CD14-positive monocyte (primary cell): Measurements from ENCODE around the gene CALR. TPM values are rescaled to one million over a fixed set of nuclear protein-coding genes. Genes with fewer than 3 reads are reported as not detected.
"Not testable (repeated sequence)": the region's sequence is repeated elsewhere in the genome, so short reads cannot be mapped to it uniquely, and the experiment has no call there.

Experiments
- DNase-seq, 3 donors: peaks; one replicate each; pipeline ENCODE4 v3.0.0-alpha.2; 2011 to 2022
- H2AFZ ChIP-seq: 2 replicates; pipeline ENCODE4 v1.6.0; 2012; ENCODE audit warnings: mild to moderate bottlenecking, low read depth, low read length, inconsistent platforms; ENCODE audit not compliant: insufficient read depth, poor library complexity, severe bottlenecking
- H3K27ac ChIP-seq, 2 donors: 1 replicate in 1 of 2; 2 replicates in 1 of 2; pipeline ENCODE4 v1.5.1; 2012 to 2013; ENCODE audit warnings: low read length in 2 of 2, control low read depth in 1 of 2, inconsistent platforms in 1 of 2, low read depth in 1 of 2, mild to moderate bottlenecking in 1 of 2
- H3K27me3 ChIP-seq, 2 donors: one replicate each; pipeline versions ENCODE4 v1.6.0 to v1.6.1; 2011 to 2013; ENCODE audit warnings: low read length in 2 of 2; ENCODE audit not compliant: control insufficient read depth in 2 of 2, insufficient read depth in 2 of 2
- H3K36me3 ChIP-seq, 2 donors: replicated peaks in 1 of 2; 1 replicate in 1 of 2; 2 replicates in 1 of 2; pipeline versions ENCODE4 v1.5.1 to v1.6.1; 2012 to 2013; ENCODE audit warnings: low read length in 2 of 2, control low read depth in 1 of 2, inconsistent platforms in 1 of 2, mild to moderate bottlenecking in 1 of 2; ENCODE audit not compliant: insufficient read depth in 2 of 2, control insufficient read depth in 1 of 2
- H3K4me1 ChIP-seq, 2 donors: 1 replicate in 1 of 2; 2 replicates in 1 of 2; pipeline versions ENCODE4 v1.5.1 to v1.6.1; 2012 to 2013; ENCODE audit warnings: low read length in 2 of 2, control low read depth in 1 of 2, inconsistent platforms in 1 of 2, mild to moderate bottlenecking in 1 of 2, moderate library complexity in 1 of 2; ENCODE audit not compliant: insufficient read depth in 2 of 2, control insufficient read depth in 1 of 2
- H3K4me2 ChIP-seq: replicated peaks from 2 replicates; pipeline ENCODE3; 2012; ENCODE audit warnings: low read length, moderate library complexity, mild to moderate bottlenecking; ENCODE audit not compliant: poor library complexity, severe bottlenecking; ENCODE audit errors: extremely low read depth
- H3K4me3 ChIP-seq, 3 experiments: fragments of 200-600 bp in 1 of 3; sonication (generic) in 1 of 3; replicated peaks in 1 of 3; 1 replicate in 2 of 3; 2 replicates in 1 of 3; pipeline ENCODE4 v1.5.1; 2011 to 2013; ENCODE audit warnings: low read length in 3 of 3, mild to moderate bottlenecking in 3 of 3, control low read depth in 2 of 3, low read depth in 2 of 3, inconsistent platforms in 1 of 3, moderate library complexity in 1 of 3
- H3K79me2 ChIP-seq: 2 replicates; pipeline ENCODE4 v1.6.0; 2012; ENCODE audit warnings: mild to moderate bottlenecking, control low read depth, inconsistent platforms, low read length, moderate library complexity; ENCODE audit not compliant: insufficient read depth
- H3K9ac ChIP-seq: 2 replicates; pipeline ENCODE4 v1.6.0; 2017; ENCODE audit warnings: low read length, mild to moderate bottlenecking; ENCODE audit not compliant: insufficient read depth, poor library complexity, severe bottlenecking
- H3K9me3 ChIP-seq, 2 donors: replicated peaks in 1 of 2; 1 replicate in 1 of 2; 2 replicates in 1 of 2; pipeline versions ENCODE4 v1.5.1 to v1.6.1; 2012 to 2013; ENCODE audit warnings: low read length in 2 of 2, control low read depth in 1 of 2; ENCODE audit not compliant: control insufficient read depth in 1 of 2, insufficient read depth in 1 of 2
- H4K20me1 ChIP-seq: 2 replicates; pipeline ENCODE4 v1.6.0; 2012; ENCODE audit warnings: mild to moderate bottlenecking, low read length, control low read depth, moderate library complexity; ENCODE audit not compliant: insufficient read depth
- H3K27ac Mint-ChIP-seq, 7 donors: one replicate each; pipeline ENCODE4 v1.8.0; 2020; ENCODE audit warnings: mild to moderate bottlenecking in 7 of 7, mixed read lengths in 7 of 7, moderate library complexity in 6 of 7, inconsistent platforms in 2 of 7
- H3K27me3 Mint-ChIP-seq, 3 donors: one replicate each; pipeline ENCODE4 v1.8.0; 2021 to 2022; ENCODE audit warnings: low read depth in 3 of 3, mild to moderate bottlenecking in 3 of 3, mixed read lengths in 3 of 3, moderate library complexity in 3 of 3, inconsistent platforms in 1 of 3
- H3K36me3 Mint-ChIP-seq, 2 donors: one replicate each; pipeline ENCODE4 v1.8.0; 2020; ENCODE audit warnings: mixed read lengths in 2 of 2, inconsistent platforms in 1 of 2, mild to moderate bottlenecking in 1 of 2
- H3K4me1 Mint-ChIP-seq: one replicate; pipeline ENCODE4 v1.8.0; 2020; ENCODE audit warnings: mild to moderate bottlenecking, mixed read lengths
- H3K4me3 Mint-ChIP-seq, 2 donors: one replicate each; pipeline ENCODE4 v1.8.0; 2020; ENCODE audit warnings: mild to moderate bottlenecking in 2 of 2, mixed read lengths in 2 of 2, moderate library complexity in 1 of 2
- H3K9me3 Mint-ChIP-seq, 7 donors: one replicate each; pipeline ENCODE4 v1.8.0; 2020 to 2022; ENCODE audit warnings: mixed read lengths in 7 of 7, mild to moderate bottlenecking in 6 of 7, moderate library complexity in 6 of 7, inconsistent platforms in 2 of 7
- CTCF ChIP-seq: fragments of 200-600 bp; IDR thresholded peaks from one replicate; pipeline ENCODE4 v1.8.0; 2022; ENCODE audit warnings: antibody characterized with exemption, mild to moderate bottlenecking
- WGBS: methylation state at CpG from one replicate; pipeline ENCODE4 v1.1.5; 2013; ENCODE audit warnings: missing lambda C conversion rate; ENCODE audit not compliant: insufficient coverage; 5-methylcytosine and 5-hydroxymethylcytosine counted together
- intact Hi-C, 2 donors: fragments of 100-400 bp; cut with micrococcal nuclease; formaldehyde crosslinking; loops; one replicate each; pipeline versions ENCODE4 v1.15.0 to v1.15.1; 2023
- polyA plus RNA-seq, 3 donors: library from polyadenylated mRNA; depleted of rRNA in 1 of 3; unstranded in 2 of 3; stranded (reverse) in 1 of 3; fragments of 300-500 nt in 2 of 3; fragments of >200 nt in 1 of 3; fragmentation: Illumina TruSeq in 2 of 3; gene quantifications; 1 replicate in 2 of 3; 2 replicates in 1 of 3; pipeline ENCODE4 v1.2.3, GENCODE V29; 2012 to 2021

The CALR gene
- polyA plus RNA-seq, 3 donors: 109 to 441 (median 133) TPM

GRCh38 chr19:12975221-12975741 lies 36.9 kb downstream of the CALR start:
- Mint-ChIP-seq H3K4me3 (no peak overlapping the region), H3K4me1 (peaks cover 2% of the 10 kb centered on the region), H3K27me3 (peaks cover 2 to 10% (median 7%) of the 10 kb centered on the region in 3 donors), H3K27ac (no peak overlapping the region), H3K36me3 (no peaks in the 10 kb centered on the region), H3K9me3 (no peaks in the 10 kb centered on the region)
- Histone ChIP-seq H3K36me3 (no peaks in the 10 kb centered on the region), H3K4me3 (no peak overlapping the region), H3K9me3 (no peaks in the 10 kb centered on the region), H2AFZ (no peak overlapping the region), H3K4me2 (no peak overlapping the region), H4K20me1 (no peaks in the 10 kb centered on the region), H3K27ac (no peak overlapping the region), H3K27me3 (peaks cover 0 to 2% of the 10 kb centered on the region in 2 donors), H3K4me1 (no peaks in the 10 kb centered on the region), H3K79me2 (no peaks in the 10 kb centered on the region), H3K9ac (no peak overlapping the region)
- WGBS: 71% methylated on average over 10 of the region's 17 CpGs
- DNase-seq: no peak
- TF ChIP-seq CTCF: no peak
- intact Hi-C loops: loop anchor here in 1 of 2 donors (10.0 kb wide), 1 partner anchor 290 kb away; no protein-coding TSS in a partner anchor

GRCh38 chr19:12976109-12976508 lies 37.7 kb downstream of the CALR start:
- H3K4me3 Mint-ChIP-seq, H3K9ac ChIP-seq, DNase-seq, H3K4me2 ChIP-seq, H3K79me2 ChIP-seq, H3K27me3 ChIP-seq, H3K36me3 ChIP-seq, H3K36me3 Mint-ChIP-seq, H3K9me3 Mint-ChIP-seq, H3K4me3 ChIP-seq, H3K9me3 ChIP-seq, H3K4me1 Mint-ChIP-seq, H2AFZ ChIP-seq, H4K20me1 ChIP-seq, H3K27ac ChIP-seq, H3K4me1 ChIP-seq: not testable (repeated sequence)
- Mint-ChIP-seq H3K27me3 (peaks cover 2 to 11% (median 10%) of the 10 kb centered on the region in 3 donors), H3K27ac (peak overlapping the region in 1 of 7 donors; percentile 30)
- intact Hi-C loops: loop anchor here (2.0 to 10.0 kb wide), 2 partner anchors 119 to 289 kb away; no protein-coding TSS in a partner anchor
- 96% methylated on average over 6 of the region's 7 CpGs for WGBS
